DMS 273 treated with DMSO at 0.1 percent for 48 hours (cell line): ENCODE data around the gene RPS6KL1.

Experiments used
- DNase-seq: peaks from one replicate; lab custom pipeline; 2025; lab: John Stamatoyannopoulos, UW

Gene RPS6KL1

GRCh38 chr14:74951443-74952179, 28.6 kb upstream of the RPS6KL1 start:
- DNase-seq = no peak

GRCh38 chr14:74950795-74951442, 27.9 kb upstream of the RPS6KL1 start:
- DNase-seq = no peak

- no peak for DNase-seq
These were observed 27.0 kb upstream of the RPS6KL1 start for GRCh38 chr14:74949859-74950573.

GRCh38 chr14:74949191-74949601, 26.1 kb upstream of the RPS6KL1 start:
- DNase-seq = no peak

GRCh38 chr14:74948228-74949175, 25.4 kb upstream of the RPS6KL1 start:
- no peak for DNase-seq

- no peak for DNase-seq
These were observed 24.5 kb upstream of the RPS6KL1 start for GRCh38 chr14:74947353-74948227.

- no peak for DNase-seq
These were observed 23.7 kb upstream of the RPS6KL1 start for GRCh38 chr14:74946659-74947281.

- DNase-seq = no peak
These were observed 23.0 kb upstream of the RPS6KL1 start for GRCh38 chr14:74945852-74946658.

- no peak for DNase-seq
These were observed 22.3 kb upstream of the RPS6KL1 start for GRCh38 chr14:74945261-74945851.

GRCh38 chr14:74942608-74943007, 19.5 kb upstream of the RPS6KL1 start:
- no peak for DNase-seq

- DNase-seq = no peak
These were observed 19.1 kb upstream of the RPS6KL1 start for GRCh38 chr14:74942181-74942580.

- no peak for DNase-seq
These were observed 18.6 kb upstream of the RPS6KL1 start for GRCh38 chr14:74941676-74942097.

GRCh38 chr14:74940956-74941565, 18.0 kb upstream of the RPS6KL1 start:
- DNase-seq = no peak

- DNase-seq = no peak
These were observed 15.8 kb upstream of the RPS6KL1 start for GRCh38 chr14:74938531-74939495.

GRCh38 chr14:74937171-74937570, 14.1 kb upstream of the RPS6KL1 start:
- no peak for DNase-seq

- no peak for DNase-seq
These were observed 13.7 kb upstream of the RPS6KL1 start for GRCh38 chr14:74936731-74937130.

GRCh38 chr14:74936151-74936550, 13.1 kb upstream of the RPS6KL1 start:
- DNase-seq = no peak

GRCh38 chr14:74935360-74935680, 12.3 kb upstream of the RPS6KL1 start:
- no peak for DNase-seq
